GM12873 (cell line): ENCODE measurements around the gene ZC3H12D.

Experiments used
- TF ChIP-seq, protein P1 (sequence below): IDR thresholded peaks from 2 replicates; pipeline ENCODE4 v1.5.1; 2012; ENCODE audit warnings: low read depth, mild to moderate bottlenecking, moderate library complexity, low read length, control low read depth; ENCODE audit not compliant: insufficient read depth; ENCODE audit errors: missing control alignments

ZC3H12D gene

DNA sequence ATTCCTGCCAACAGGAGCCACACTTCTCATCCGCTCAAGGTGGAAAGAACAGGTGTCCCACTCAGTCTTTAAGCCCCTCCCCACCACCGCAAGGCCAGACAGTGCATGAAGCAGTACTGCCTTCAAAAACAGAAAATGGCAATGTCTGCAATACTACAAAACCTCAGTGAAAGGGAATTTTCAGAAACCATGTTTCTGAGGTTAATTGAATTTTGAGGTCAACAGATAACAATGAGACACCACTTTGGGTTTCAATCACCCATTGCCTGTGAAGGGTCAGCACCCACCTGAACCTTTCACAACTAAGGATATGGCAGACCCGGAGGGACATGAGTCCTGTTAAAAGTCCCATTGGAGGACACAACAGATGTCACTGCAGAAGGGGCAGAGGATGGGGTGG is 13.0 kb downstream of the ZC3H12D start:
- TF ChIP-seq, protein P1, sequence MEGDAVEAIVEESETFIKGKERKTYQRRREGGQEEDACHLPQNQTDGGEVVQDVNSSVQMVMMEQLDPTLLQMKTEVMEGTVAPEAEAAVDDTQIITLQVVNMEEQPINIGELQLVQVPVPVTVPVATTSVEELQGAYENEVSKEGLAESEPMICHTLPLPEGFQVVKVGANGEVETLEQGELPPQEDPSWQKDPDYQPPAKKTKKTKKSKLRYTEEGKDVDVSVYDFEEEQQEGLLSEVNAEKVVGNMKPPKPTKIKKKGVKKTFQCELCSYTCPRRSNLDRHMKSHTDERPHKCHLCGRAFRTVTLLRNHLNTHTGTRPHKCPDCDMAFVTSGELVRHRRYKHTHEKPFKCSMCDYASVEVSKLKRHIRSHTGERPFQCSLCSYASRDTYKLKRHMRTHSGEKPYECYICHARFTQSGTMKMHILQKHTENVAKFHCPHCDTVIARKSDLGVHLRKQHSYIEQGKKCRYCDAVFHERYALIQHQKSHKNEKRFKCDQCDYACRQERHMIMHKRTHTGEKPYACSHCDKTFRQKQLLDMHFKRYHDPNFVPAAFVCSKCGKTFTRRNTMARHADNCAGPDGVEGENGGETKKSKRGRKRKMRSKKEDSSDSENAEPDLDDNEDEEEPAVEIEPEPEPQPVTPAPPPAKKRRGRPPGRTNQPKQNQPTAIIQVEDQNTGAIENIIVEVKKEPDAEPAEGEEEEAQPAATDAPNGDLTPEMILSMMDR, result no peak

DNA sequence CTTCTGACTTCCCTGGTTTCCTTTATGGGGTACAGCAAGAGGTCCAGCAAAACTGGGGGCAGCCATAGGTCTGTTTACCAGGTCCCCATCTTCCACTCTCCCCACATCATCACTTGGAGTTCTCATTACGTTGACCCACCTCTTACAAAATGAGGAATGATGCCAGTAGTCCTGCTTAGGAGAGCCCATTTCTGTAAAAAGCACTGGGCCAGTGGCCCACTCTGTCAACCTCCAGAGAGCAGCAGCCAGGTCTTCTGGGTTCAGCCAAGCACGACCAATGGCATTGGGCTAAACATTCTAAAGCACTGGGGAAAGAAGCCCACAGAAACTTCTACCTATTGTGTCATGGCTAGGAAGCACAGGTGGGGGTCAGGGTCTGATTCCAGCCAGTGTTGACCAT is 13.9 kb downstream of the ZC3H12D start:
- TF ChIP-seq, protein P1, result no peak

DNA sequence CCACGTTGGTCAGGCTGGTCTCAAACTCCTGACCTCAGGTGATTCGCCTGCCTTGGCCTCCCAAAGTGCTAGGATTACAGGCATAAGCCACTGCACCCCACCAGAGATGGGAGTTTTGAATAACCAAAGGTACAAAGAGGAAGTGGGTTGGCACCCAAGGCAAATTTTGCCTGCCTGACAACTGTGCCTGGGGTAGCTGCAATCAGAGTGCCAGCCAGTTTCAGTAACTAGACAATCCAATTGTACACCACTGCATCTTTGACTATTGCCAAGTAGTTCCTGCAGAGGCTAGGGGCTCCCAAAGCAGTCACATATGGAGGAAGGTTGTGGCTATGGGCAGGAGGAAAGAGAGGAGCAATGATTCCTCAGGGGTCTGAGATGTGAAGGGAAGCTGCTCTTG is 16.6 kb downstream of the ZC3H12D start:
- TF ChIP-seq, protein P1, result no peak

DNA sequence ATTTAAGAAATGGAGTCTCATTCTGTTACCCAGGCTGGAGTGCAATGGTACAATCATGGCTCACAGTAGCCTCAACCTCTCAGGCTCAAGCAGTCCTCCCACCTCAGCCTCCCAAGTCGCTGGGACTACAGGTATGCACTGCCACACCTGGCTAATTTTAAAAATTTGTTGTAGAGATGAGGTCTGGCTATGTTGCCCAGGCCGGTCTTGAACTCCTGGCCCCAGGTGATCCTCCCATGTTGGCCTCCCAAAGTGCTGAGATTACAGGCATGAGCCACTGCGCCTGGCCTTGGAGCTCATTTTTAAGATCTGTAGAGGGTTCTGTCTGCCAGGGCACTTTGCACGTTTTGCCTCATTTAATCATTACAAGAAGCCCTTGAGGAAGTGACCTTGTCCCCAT is 17.5 kb downstream of the ZC3H12D start:
- TF ChIP-seq, protein P1, result no peak

DNA sequence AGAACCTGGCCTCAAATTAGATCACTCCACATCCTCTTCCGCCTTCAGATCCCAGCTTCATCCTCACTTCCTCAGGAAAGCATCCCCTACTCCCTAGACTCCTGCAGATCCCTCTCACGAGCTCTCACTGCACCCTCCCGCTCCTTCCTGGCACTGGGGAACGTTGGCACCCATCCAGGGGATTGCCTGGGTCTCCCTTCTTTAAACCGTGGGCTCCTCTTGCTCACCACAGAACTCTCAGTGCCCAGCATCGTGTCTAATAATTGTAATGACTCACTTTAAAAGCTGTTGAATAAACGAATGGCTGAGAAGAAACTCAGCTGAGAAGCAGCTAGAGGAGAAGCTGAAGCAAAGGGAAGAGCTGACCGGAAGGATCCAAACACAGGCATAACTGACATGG is 20.4 kb downstream of the ZC3H12D start:
- TF ChIP-seq, protein P1, result no peak

DNA sequence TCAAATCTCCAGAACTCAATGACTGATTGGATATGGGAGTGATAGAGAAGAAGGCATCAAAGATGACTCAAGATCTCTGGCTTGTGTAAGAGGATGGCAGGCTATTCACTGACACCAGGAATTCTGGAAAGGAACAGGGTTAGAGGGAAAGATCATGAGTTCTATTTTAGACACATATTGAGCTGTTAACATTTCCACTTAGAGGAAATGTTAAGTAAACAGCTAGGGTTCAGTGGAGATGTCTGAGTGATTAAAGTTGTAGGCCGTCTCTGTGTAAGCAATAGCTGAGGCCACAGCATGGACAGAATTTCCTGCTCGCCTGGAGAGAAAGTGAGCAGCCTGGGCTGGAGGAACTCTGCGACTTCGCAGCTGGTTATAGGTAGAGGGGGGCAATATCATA is 21.0 kb downstream of the ZC3H12D start:
- TF ChIP-seq, protein P1, result no peak

DNA sequence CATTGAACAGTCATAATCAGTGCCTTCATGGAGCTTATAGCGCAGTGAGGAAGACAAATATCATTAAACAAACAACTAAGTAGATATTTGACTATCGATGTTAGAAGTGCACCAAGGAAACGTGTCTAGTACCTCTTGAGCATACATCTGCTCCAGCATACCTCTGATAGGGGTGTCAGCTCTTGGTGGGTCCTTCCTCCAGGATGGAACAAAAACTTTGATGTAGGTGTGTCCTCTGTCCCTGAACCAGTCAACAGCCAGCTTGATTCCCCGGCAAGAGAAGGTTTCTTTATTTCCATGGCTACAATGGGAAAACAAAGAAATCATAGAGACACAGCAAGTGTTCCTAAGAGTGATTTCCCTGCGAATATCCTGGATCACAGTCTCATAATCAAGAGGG is 23.1 kb downstream of the ZC3H12D start:
- TF ChIP-seq, protein P1, result no peak

DNA sequence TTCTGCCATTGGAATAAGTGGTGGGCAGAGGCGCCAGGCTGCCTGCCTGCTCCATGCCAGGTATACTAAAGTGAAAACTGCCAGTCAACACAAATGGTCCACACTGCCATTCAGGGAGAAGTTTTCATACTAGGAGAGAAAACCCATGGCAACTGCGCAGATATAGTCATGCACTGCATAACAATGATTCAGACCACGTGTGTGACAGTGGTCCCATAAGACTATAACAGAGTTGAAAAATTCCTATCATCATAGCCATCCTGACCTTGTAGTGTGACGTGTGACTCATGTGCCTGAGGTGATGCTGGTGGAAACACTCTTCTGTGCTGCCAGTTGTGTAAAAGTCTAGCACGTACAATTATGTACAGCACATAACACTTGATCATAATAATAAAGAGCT is 25.1 kb downstream of the ZC3H12D start:
- TF ChIP-seq, protein P1, result no peak
